Measurements from ENCODE around the gene XCR1.
"Not testable (repeated sequence)": the region's sequence is repeated elsewhere in the genome, so short reads cannot be mapped to it uniquely, and the experiment has no call there.

Gene XCR1

DNA sequence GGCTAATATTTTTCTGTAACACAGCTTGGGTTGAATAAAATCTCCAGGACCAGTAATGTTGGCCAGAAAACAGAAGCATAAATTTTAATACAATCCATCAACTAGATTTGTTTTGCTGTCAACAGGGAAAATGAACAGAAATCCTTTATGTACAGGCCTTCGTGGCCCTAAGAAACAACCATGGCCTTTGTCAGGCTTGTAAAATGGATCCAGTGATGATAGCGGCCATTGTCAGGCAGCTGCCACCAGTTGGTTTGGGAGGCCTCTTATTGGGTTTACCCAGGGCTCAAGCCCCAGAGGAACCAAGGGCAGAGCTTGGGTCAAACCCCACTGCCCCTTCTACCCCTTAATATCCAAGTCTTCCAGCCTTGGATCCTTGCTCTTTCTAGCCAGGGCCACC, 26.1 kb downstream of the XCR1 start:
- Histone ChIP-seq H3K4me3 (ENCODE audit: low read depth, low read length) (no peak overlapping the region), H3K4me1 (ENCODE audit: control insufficient read depth, insufficient read depth, low read length) (no peaks in the 10 kb centered on the region), H3K27ac (ENCODE audit: extremely low read depth, low read depth, low read length) (no peak overlapping the region), H3K36me3 (ENCODE audit: control insufficient read depth in 2 of 2, insufficient read depth in 1 of 2, low read length in 2 of 2) (no peaks in the 10 kb centered on the region), H3K9me3 (ENCODE audit: control insufficient read depth, insufficient read depth, low read depth, low read length) (no peaks in the 10 kb centered on the region)
- ChIA-PET POLR2A (no interaction called here), CTCF (interaction anchor here (0.8 kb wide), 1 partner anchor 62 kb away, joined by 5 read pairs; no protein-coding TSS in a partner anchor)
- TF ChIP-seq YY2 (tag by site-specific recombination; IDR thresholded peaks at IDR 0.05), result no peak

DNA sequence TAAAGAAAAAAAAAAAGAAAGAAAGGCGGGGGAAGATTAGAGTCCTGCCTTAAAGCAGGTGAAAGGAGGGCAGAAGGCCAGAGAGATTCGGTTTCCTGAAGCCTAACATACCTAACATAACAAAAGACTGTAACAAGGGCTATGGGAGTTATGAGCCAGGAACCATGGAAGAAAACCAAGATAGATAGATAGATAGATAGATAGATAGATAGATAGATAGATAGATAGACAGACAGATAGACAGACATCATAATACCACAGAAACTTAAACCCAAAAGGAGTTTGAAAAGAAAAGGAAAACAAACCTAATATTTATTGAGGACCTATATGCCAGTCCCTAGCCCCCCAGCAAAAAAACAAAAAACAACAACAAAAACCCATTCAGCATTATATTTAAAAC, 29.3 kb downstream of the XCR1 start:
- ChIA-PET POLR2A (no interaction called here), CTCF (no interaction called here)
- no peak overlapping the region for H3K27ac ChIP-seq (ENCODE audit: extremely low read depth, low read depth, low read length)
- H3K4me3 ChIP-seq (ENCODE audit: low read depth, low read length), result no peak overlapping the region
- TF ChIP-seq ZBTB6 (tag by site-specific recombination; IDR thresholded peaks at IDR 0.05) (no peak), ZNF239 (tag by site-specific recombination; IDR thresholded peaks at IDR 0.05) (no peak), ZNF670 (tag by site-specific recombination; IDR thresholded peaks at IDR 0.05; ENCODE audit: low read depth) (no peak)
- H3K9me3 ChIP-seq (ENCODE audit: control insufficient read depth, insufficient read depth, low read depth, low read length), result no peaks in the 10 kb centered on the region
- H3K4me1 ChIP-seq (ENCODE audit: control insufficient read depth, insufficient read depth, low read length), result no peaks in the 10 kb centered on the region
- H3K36me3 ChIP-seq (ENCODE audit: control insufficient read depth in 2 of 2, insufficient read depth in 1 of 2, low read length in 2 of 2), result no peaks in the 10 kb centered on the region

- H3K36me3 ChIP-seq (ENCODE audit: control insufficient read depth in 2 of 2, insufficient read depth in 1 of 2, low read length in 2 of 2); H3K9me3 ChIP-seq (ENCODE audit: control insufficient read depth, insufficient read depth, low read depth, low read length); CTCF ChIA-PET; H3K27ac ChIP-seq (ENCODE audit: extremely low read depth, low read depth, low read length); H3K4me1 ChIP-seq (ENCODE audit: control insufficient read depth, insufficient read depth, low read length); H3K4me3 ChIP-seq (ENCODE audit: low read depth, low read length): not testable (repeated sequence)
- POLR2A ChIA-PET, result interaction anchor here (1.2 kb wide), 1 partner anchor 23 kb away, joined by 3 read pairs; no protein-coding TSS in a partner anchor
Observed at GRCh38 chr3:45997499-45997898, 29.8 kb downstream of the XCR1 start.

- ChIA-PET CTCF (no interaction called here), POLR2A (interaction anchor here (0.6 kb wide), 1 partner anchor 480 kb away, joined by 3 read pairs; no protein-coding TSS in a partner anchor)
- Histone ChIP-seq H3K9me3 (ENCODE audit: control insufficient read depth, insufficient read depth, low read depth, low read length) (no peaks in the 10 kb centered on the region), H3K4me1 (ENCODE audit: control insufficient read depth, insufficient read depth, low read length) (no peaks in the 10 kb centered on the region), H3K27ac (ENCODE audit: extremely low read depth, low read depth, low read length) (peak within 1 kb of the TSS; percentile 54; the same call in 1 of the 2 replicates), H3K36me3 (ENCODE audit: control insufficient read depth in 2 of 2, insufficient read depth in 1 of 2, low read length in 2 of 2) (peaks cover 0 to 4% of the 10 kb centered on the region in 2 experiments; a peak in 1 of 3 replicates), H3K4me3 (ENCODE audit: low read depth, low read length) (peak within 1 kb of the TSS; percentile 89)
- TF ChIP-seq ZNF175 (tag by site-specific recombination; IDR thresholded peaks at IDR 0.05) (no peak), SCRT1 (tag by site-specific recombination; IDR thresholded peaks at IDR 0.05; ENCODE audit: borderline replicate concordance) (peak; percentile 95), BCL11B (tag by site-specific recombination; IDR thresholded peaks at IDR 0.05; ENCODE audit: low read depth) (no peak), REST (tag by site-specific recombination; IDR thresholded peaks at IDR 0.05) (0 out of 2 replicates have a peak, but pooled peaks have one; percentile 14), ZNF558 (tag by site-specific recombination; IDR thresholded peaks at IDR 0.05) (no peak), MZF1 (tag by site-specific recombination; IDR thresholded peaks at IDR 0.05; ENCODE audit: borderline replicate concordance) (no peak), ZNF677 (tag by site-specific recombination; IDR thresholded peaks at IDR 0.05) (no peak), ZNF792 (tag by site-specific recombination; IDR thresholded peaks at IDR 0.05) (no peak), ZNF544 (tag by site-specific recombination; IDR thresholded peaks at IDR 0.05) (no peak), ZBTB6 (tag by site-specific recombination; IDR thresholded peaks at IDR 0.05) (no peak), ZNF433 (tag by site-specific recombination; IDR thresholded peaks at IDR 0.05; ENCODE audit: low read depth) (no peak), SP2 (tag by site-specific recombination; IDR thresholded peaks at IDR 0.05) (peak; percentile 64), ZNF292 (tag by site-specific recombination; IDR thresholded peaks at IDR 0.05; ENCODE audit: borderline replicate concordance, low read depth) (no peak), ZNF785 (tag by site-specific recombination; IDR thresholded peaks at IDR 0.05) (no peak), ZNF549 (tag by site-specific recombination; IDR thresholded peaks at IDR 0.05) (no peak), ZXDB (tag by site-specific recombination; IDR thresholded peaks at IDR 0.05) (peak; percentile 81), GFI1B (tag by site-specific recombination; IDR thresholded peaks at IDR 0.05) (no peak), ZNF350 (tag by site-specific recombination; IDR thresholded peaks at IDR 0.05) (no peak), ZNF501 (tag by site-specific recombination; IDR thresholded peaks at IDR 0.05) (no peak)
Observed at GRCh38 chr3:45995236-45996192, 31.8 kb downstream of the XCR1 start, which contains the start of gene FYCO1. TSS of gene FYCO1 (minus strand) at chr3:45995824. CDS start at chr3:45984910, 10,914 bp downstream.

All from HEK293 (cell line).